ENCODE results near the gene ARHGAP10. TPM values are rescaled to one million over a fixed set of nuclear protein-coding genes. Genes with fewer than 3 reads are reported as not detected.

The ARHGAP10 gene
- total RNA-seq, 1 experiment from 2014 or later = 11.7 TPM

GRCh38 chr4:147760176-147760575 is 28.3 kb downstream of the ARHGAP10 start:
- in situ Hi-C loops (cut with HindIII; ENCODE audit: low pct_unique_long_range_greater_than_20kb, low sequenced_read_pairs) = no loop called here
- Histone ChIP-seq H3K4me3 (ENCODE audit: low read depth in 2 of 2, low read length in 2 of 2) (no peak overlapping the region), H3K36me3 (ENCODE audit: control insufficient read depth, insufficient read depth, low read length) (no peaks in the 10 kb centered on the region), H3K27ac (ENCODE audit: low read length) (no peak overlapping the region), H3K4me1 (ENCODE audit: control insufficient read depth, insufficient read depth, low read length) (no peaks in the 10 kb centered on the region; the same call in 1 of the 2 replicates), H3K9me3 (ENCODE audit: control insufficient read depth, insufficient read depth, low read depth, low read length) (no peaks in the 10 kb centered on the region), H3K27me3 (ENCODE audit: control insufficient read depth, insufficient read depth, low read length) (no peaks in the 10 kb centered on the region)
- ATAC-seq (no peak), DNase-seq (ENCODE audit: low read depth, low spot score) (no peak)
- no TSS peak for BruUV-seq (replicated peaks)
- TF ChIP-seq TCF7L2 (IDR thresholded peaks at IDR 0.05; ENCODE audit: low read depth, low read length) (no peak), REST (IDR thresholded peaks at IDR 0.05; ENCODE audit: insufficient read depth in 1 of 2, low read depth in 2 of 2, low read length in 1 of 2) (no peak)
- CTCF ChIA-PET = no interaction called here
- POLR2A ChIA-PET = no interaction called here
- intact Hi-C loops (cut with micrococcal nuclease; ENCODE audit: unreplicated experiment) = no loop called here

GRCh38 chr4:147760695-147761094 is 28.8 kb downstream of the ARHGAP10 start:
- ChIA-PET POLR2A (no interaction called here), CTCF (no interaction called here)
- TF ChIP-seq REST (IDR thresholded peaks at IDR 0.05; ENCODE audit: insufficient read depth in 1 of 2, low read depth in 2 of 2, low read length in 1 of 2) = no peak
- no peak for TF ChIP-seq CTCF (IDR thresholded peaks at IDR 0.05)
- TF ChIP-seq POLR2AphosphoS5 (IDR thresholded peaks at IDR 0.05; ENCODE audit: low read depth, low read length) = no peak
- no peak for TF ChIP-seq SIN3A (IDR thresholded peaks at IDR 0.05; ENCODE audit: borderline replicate concordance, insufficient read depth, low read depth, low read length)
- TF ChIP-seq TCF7L2 (IDR thresholded peaks at IDR 0.05; ENCODE audit: low read depth, low read length) = no peak
- no peak overlapping the region for H3K27ac ChIP-seq (ENCODE audit: low read length)
- no peaks in the 10 kb centered on the region for H3K27me3 ChIP-seq (ENCODE audit: control insufficient read depth, insufficient read depth, low read length)
- H3K9me3 ChIP-seq (ENCODE audit: control insufficient read depth, insufficient read depth, low read depth, low read length) = no peaks in the 10 kb centered on the region
- no TSS peak for BruUV-seq (replicated peaks)
- no peak for DNase-seq (ENCODE audit: low read depth, low spot score)
- in situ Hi-C loops (cut with HindIII; ENCODE audit: low pct_unique_long_range_greater_than_20kb, low sequenced_read_pairs) (no loop called here), intact Hi-C loops (cut with micrococcal nuclease; ENCODE audit: unreplicated experiment) (no loop called here)
- ATAC-seq = no peak
- H3K4me1 ChIP-seq (ENCODE audit: control insufficient read depth, insufficient read depth, low read length) = no peaks in the 10 kb centered on the region; the same call in 1 of the 2 replicates
- H3K4me3 ChIP-seq (ENCODE audit: low read depth in 2 of 2, low read length in 2 of 2) = no peak overlapping the region
- no peaks in the 10 kb centered on the region for H3K36me3 ChIP-seq (ENCODE audit: control insufficient read depth, insufficient read depth, low read length)

Measured in Panc1 (cell line).